Small intestine (tissue), 7 donors: ENCODE measurements around the gene VAPB. TPM values are rescaled to one million over a fixed set of nuclear protein-coding genes. Genes with fewer than 3 reads are reported as not detected.

Source experiments
- DNase-seq, 2 donors: peaks; one replicate each; pipeline versions ENCODE4 v3.0.0 to v3.0.0-alpha.2; 2013
- FAIRE-seq: peaks from 2 replicates; lab custom pipeline; 2012; peaks lifted over from hg19 to GRCh38; lab: Jason Lieb, UNC
- H3K27ac ChIP-seq, 3 donors: one replicate each; pipeline ENCODE4 v1.5.1; 2013; ENCODE audit warnings: low read length in 2 of 3, mild to moderate bottlenecking in 2 of 3, control low read depth in 1 of 3, inconsistent platforms in 1 of 3, low read depth in 1 of 3, moderate library complexity in 1 of 3
- H3K27me3 ChIP-seq, 3 donors: one replicate each; pipeline ENCODE4 v1.6.1; 2013; ENCODE audit warnings: low read length in 3 of 3, inconsistent platforms in 1 of 3; ENCODE audit not compliant: control insufficient read depth in 3 of 3, insufficient read depth in 3 of 3
- H3K36me3 ChIP-seq, 3 donors: one replicate each; pipeline ENCODE4 v1.6.1; 2013; ENCODE audit warnings: low read length in 3 of 3, inconsistent platforms in 1 of 3, low read depth in 1 of 3, mild to moderate bottlenecking in 1 of 3, moderate library complexity in 1 of 3; ENCODE audit not compliant: control insufficient read depth in 3 of 3, insufficient read depth in 2 of 3
- H3K4me1 ChIP-seq, 3 donors: one replicate each; pipeline ENCODE4 v1.6.1; 2013; ENCODE audit warnings: low read length in 2 of 3, inconsistent platforms in 1 of 3, low read depth in 1 of 3, mild to moderate bottlenecking in 1 of 3, moderate library complexity in 1 of 3; ENCODE audit not compliant: control insufficient read depth in 3 of 3, insufficient read depth in 2 of 3
- H3K4me3 ChIP-seq, 3 donors: one replicate each; pipeline ENCODE4 v1.5.1; 2013; ENCODE audit warnings: low read length in 3 of 3, control low read depth in 1 of 3, inconsistent platforms in 1 of 3, low read depth in 1 of 3, mild to moderate bottlenecking in 1 of 3, moderate library complexity in 1 of 3
- H3K9me3 ChIP-seq, 2 donors: one replicate each; pipeline ENCODE4 v1.6.1; 2013; ENCODE audit warnings: low read depth in 1 of 2, low read length in 1 of 2; ENCODE audit not compliant: control insufficient read depth in 2 of 2, insufficient read depth in 1 of 2
- WGBS, 3 donors: extraction: QIAGEN DNeasy Blood & Tissue Kit; methylation state at CpG; one replicate each; pipeline ENCODE4 v1.1.7; 2013; 5-methylcytosine and 5-hydroxymethylcytosine counted together
- polyA plus RNA-seq, 4 donors: library from polyadenylated mRNA; stranded (reverse) in 3 of 4; unstranded in 1 of 4; fragments of 200-250 nt in 3 of 4; fragments of 120-200 nt in 1 of 4; gene quantifications; one replicate each; pipeline versions ENCODE4 v1.2.1 to v1.2.3, GENCODE V29; 2013
- donor health status: healthy with polysubstance abuse.
- donor health status: control.
- donor health status: control.
- donor health status: Bipolar disorder and iron deficiency.
- donor health status: healthy.

VAPB gene
- polyA plus RNA-seq, 4 donors, result 36.5 to 39.2 (median 37.8) TPM

DNA sequence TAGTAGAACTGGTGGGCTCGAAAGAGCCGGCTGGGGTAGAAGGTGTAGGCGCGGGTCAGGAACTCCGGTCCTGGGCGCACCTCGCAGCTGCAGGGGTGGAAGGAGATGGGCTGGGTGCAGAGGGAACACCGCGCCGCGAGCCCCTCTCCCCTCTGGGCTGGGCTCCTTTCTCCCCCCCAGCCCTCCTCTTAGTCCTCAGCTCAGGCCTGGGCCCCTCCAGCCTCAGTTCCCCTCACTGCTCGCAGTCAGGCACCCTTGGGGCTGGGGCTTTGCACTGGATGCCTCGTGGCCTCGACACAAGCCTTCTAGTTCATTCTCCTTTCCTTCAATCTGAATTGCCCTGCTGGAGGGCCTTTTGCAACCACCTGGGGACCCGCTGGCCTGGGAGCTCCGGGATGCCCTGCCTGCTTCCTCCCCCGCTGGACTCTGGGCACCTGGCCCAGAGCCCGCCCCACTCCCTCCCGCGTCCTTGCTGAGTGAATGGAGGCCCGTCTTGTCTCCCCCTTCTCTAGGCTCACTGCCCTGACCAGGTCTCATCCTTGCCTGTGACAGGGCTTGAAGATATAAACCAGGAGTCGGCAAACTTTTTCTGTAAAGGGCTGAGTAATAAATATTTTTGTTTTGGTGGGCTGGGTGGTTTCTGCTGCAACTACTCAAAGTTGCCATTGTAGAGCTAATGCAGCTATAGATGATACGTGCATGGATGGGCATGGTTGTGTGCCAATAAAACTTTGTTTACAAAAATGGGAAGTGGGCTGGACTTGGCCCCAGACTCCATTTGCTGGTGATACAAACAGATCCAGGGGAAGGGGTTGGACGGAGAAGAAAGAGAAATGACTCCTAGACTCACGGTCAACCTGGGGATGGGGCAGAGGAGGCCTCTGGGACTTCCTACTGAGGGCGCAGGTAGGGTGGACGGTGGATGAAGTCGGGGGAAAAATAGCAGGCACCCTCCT is 78.8 kb downstream of the VAPB start:
- Histone ChIP-seq H3K36me3 (no peaks in the 10 kb centered on the region), H3K9me3 (no peaks in the 10 kb centered on the region), H3K4me3 (no peak overlapping the region), H3K4me1 (no peaks in the 10 kb centered on the region), H3K27me3 (no peaks in the 10 kb centered on the region), H3K27ac (no peak overlapping the region)
- no peak for DNase-seq
- WGBS, 3 donors, result 68 to 75% (median 71%) methylated on average over 28 of the region's 28 CpGs
- no peak for FAIRE-seq

DNA sequence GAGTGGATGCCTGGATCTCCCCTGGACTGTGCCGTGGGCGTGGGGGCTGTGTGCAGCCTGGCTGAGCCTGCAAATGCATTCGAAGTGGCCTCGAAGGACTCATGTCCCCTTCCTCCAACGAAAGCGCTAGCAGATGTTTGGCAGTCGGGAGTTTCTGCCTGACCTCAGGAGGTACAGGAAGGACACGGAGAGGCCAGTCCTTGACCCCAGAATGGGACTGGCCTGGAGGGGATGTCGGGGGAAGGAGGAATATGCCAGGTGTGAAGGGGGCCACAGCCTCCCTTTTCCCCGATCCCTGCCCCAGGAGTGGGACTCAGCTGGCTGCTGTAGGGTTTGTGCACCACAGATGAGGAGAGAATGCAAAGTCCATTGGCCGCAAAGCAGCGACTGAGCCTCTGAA is 80.6 kb downstream of the VAPB start:
- no peaks in the 10 kb centered on the region for H3K9me3 ChIP-seq
- H3K27ac ChIP-seq, result no peak overlapping the region
- H3K27me3 ChIP-seq, result no peaks in the 10 kb centered on the region
- DNase-seq (no peak), FAIRE-seq (no peak)
- WGBS, 3 donors, result 82 to 91% (median 83%) methylated on average over 12 of the region's 12 CpGs
- H3K36me3 ChIP-seq, result no peaks in the 10 kb centered on the region
- H3K4me1 ChIP-seq, result no peaks in the 10 kb centered on the region
- no peak overlapping the region for H3K4me3 ChIP-seq

DNA sequence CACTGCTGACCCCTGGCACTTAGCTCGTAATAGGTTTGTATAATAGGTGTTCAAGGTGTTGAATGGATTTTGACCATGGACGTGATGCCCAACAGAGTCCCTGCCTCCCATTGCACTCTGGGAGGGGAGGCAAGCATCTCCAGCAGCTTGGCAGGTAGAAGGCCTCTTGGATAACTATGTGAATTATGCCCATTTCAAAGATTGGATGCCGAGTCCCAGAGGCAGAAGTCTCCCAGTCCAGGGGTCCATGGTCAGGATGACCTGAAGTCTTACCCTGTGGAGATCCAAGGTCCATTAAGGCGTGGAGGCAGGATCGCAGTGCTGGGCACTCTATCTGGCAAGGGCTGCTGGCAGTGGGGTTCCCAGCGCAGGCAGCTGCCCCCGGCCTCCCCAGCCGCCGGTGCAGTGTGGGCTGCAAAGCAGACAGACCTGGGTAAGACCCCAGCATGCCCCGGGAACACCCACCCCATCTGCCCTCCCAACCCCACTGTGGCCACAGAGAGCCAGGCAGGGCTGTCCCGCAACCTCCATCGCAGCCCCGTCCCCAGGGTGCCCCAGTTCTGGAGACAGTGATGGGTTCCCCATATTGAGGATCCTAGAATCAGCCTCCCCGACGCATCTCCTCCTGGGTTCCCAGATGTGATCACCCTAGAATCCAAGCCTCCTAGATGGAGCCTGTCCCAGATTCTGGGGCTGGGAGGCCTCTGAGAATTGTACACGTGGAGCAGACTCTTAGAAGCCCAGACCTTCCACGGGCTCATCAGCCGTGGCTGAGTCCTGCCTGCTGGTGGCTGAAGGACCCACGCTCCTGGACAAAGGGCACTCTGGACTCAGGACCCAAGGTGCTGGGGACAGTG is 81.5 kb downstream of the VAPB start:
- WGBS, 3 donors, result 84 to 86% (median 85%) methylated on average over 19 of the region's 19 CpGs
- no peaks in the 10 kb centered on the region for H3K27me3 ChIP-seq
- no peak for FAIRE-seq
- H3K4me1 ChIP-seq, result no peaks in the 10 kb centered on the region
- no peaks in the 10 kb centered on the region for H3K9me3 ChIP-seq
- H3K27ac ChIP-seq, result peak overlapping the region in 1 of 3 donors; percentile 18
- no peak for DNase-seq
- H3K4me3 ChIP-seq, result no peak overlapping the region
- no peaks in the 10 kb centered on the region for H3K36me3 ChIP-seq

DNA sequence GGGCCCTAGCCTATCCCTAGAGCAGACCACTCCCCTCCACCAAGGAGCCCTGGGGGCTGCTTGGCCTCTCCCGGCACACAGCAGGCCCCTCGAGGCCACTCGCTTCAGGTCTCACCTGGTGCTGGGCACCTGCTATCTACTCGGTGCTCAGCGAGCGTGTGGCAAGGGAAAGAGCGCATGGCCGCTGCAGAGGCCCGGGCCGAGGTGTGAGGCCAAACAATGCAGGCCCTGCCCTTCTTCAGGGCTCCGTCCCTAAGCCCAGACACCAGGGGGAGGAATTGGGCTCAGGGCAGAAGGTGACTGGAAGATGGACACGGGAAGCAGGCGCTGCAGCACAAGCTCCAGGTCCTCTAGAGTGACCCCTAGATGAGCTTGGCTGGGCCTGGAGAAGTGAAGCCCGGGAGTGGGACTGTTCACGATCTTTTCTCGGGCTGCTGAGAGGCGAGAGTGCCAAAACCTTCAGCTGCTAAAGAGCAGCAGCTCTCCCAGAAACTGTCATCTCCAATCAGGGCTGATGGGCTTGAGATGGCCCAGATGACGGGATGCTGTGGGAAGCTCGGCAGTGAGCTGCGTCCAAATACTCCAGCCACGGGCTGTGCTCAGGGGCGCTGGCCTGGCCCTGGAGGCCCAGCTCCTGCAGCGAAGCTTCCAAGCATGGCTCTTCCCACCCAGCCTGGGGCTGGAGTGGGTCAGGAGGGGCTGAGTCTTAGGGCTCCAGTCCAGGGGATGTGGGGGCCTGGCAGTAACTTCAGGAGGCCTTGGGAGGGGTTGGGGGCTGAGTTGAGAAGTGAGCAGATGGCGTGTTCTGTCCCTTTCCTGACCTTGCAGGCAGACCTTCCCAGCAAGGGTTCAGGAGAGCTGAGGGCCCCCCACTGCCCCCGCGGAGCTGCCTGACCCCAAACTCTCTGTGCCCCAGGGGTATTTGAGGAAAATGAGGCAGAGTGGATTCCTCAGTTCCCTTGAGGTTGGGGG is 82.5 kb downstream of the VAPB start:
- Histone ChIP-seq H3K4me3 (no peak overlapping the region), H3K27ac (peak overlapping the region in 1 of 3 donors; percentile 18), H3K36me3 (no peaks in the 10 kb centered on the region), H3K27me3 (no peaks in the 10 kb centered on the region), H3K9me3 (peaks cover 0 to under 1% of the 10 kb centered on the region in 2 donors), H3K4me1 (no peaks in the 10 kb centered on the region)
- 67 to 82% (median 76%) methylated on average over 26 of the region's 26 CpGs for WGBS, 3 donors
- no peak for FAIRE-seq
- peak in 1 of 2 donors; percentile 45 for DNase-seq

DNA sequence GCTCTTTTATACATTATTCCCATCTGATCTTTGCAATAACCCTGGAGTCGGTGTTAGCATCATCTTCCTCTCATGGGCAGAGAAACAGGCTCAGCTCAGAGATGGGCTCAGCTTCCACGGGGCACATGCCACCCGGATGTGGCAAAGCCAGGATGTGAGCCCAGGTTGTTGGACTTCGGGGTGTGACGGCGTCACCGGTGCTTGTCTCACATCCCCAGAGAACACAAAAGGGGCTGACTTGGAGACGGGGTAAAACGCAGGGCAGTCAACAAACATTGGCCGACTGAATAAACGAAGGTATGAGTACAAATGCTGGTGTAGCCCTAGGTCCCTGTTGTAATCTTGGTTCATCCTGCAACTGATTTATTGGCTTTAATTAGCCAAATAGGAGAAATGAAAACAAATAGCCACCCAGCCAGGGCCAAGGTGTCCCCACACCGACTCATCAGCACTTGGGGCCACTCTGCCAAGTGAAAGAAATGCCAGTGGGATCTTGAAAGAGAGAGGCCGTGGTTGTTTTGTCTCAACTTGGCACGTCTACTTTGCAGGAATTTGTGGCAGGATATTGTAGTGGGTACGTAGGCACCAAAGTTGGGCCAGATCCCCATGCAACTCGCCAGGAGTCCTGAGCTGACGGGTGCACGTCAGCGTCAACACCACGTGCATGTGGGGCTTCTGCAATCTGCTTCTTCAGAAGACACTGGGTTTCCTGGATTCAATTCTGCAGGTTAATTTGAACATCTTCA is 83.4 kb downstream of the VAPB start:
- Histone ChIP-seq H3K27me3 (no peaks in the 10 kb centered on the region), H3K9me3 (peaks cover 0 to 4% of the 10 kb centered on the region in 2 donors), H3K4me1 (no peaks in the 10 kb centered on the region), H3K4me3 (no peak overlapping the region), H3K27ac (no peak overlapping the region), H3K36me3 (no peaks in the 10 kb centered on the region)
- FAIRE-seq (no peak), DNase-seq (no peak)
- 83 to 85% (median 84%) methylated on average over 20 of the region's 20 CpGs for WGBS, 3 donors

DNA sequence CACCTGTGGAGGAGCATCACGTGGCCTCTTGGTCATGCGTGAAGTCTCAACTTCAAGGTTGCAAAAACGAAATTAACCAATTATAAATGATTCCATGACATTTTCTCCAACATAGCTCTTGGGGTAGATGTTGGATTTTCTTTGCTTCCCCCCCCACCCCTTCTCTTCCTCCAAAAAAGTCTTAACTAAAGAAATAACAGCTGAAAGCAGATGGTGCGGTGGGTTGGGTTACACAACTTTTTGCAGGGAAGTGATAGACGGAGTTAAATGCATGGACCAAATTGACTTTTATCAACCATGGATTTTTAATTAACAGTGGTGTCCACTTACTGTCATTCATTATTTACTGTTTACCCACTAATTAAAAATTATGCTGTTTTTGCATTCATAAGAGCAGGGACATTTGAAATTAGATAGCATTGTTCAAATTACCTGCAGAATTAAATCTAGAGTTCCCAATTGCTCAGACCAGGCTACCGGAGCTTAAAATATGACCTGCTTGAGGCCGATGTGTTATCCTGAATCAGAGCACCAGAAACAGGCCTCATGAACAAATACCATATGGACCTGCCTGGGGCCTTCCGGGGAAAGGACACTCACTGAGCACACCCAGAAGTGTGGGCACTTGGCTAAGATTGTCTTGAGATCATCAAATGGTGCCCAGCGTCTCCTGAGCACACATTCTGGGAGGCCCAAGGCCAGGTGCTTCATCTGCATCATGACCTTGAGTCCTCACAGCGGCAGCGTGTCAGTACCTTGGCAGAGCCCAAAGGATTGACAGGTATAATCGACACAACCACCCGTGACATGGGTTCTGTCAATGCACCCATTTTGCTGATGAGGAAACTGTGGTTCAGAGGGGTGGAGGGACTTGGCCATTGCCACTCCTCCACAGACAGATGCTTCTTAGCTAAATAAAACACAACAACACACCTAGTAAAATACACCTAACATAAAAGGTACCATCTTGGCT is 84.7 kb downstream of the VAPB start:
- no peaks in the 10 kb centered on the region for H3K36me3 ChIP-seq

DNA sequence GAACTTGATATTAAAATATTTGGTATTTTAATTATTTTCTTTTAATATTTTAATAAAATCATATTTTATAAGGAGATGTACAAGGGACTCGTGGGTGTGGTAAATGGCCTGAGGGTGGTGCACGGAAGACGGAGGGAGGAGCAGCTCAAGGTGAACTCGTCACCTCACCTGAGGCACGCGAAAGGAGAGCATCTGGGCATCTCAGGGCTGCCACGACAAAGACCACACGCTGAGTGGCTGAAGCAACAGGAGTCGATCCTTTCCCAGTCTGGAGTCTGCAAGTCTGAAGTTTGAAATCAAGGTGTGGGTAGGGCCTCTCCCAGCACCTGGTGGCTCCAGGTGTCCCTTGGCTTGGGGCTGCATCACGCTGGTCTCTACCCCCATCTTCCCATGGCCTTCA is 86.4 kb downstream of the VAPB start:
- H3K4me1 ChIP-seq, result no peaks in the 10 kb centered on the region
- no peak overlapping the region for H3K4me3 ChIP-seq
- DNase-seq (no peak), FAIRE-seq (no peak)
- no peaks in the 10 kb centered on the region for H3K36me3 ChIP-seq
- H3K27me3 ChIP-seq, result no peaks in the 10 kb centered on the region
- H3K9me3 ChIP-seq, result peaks cover 0 to 15% of the 10 kb centered on the region in 2 donors
- no peak overlapping the region for H3K27ac ChIP-seq
- 85 to 90% (median 88%) methylated on average over 10 of the region's 10 CpGs for WGBS, 3 donors

More for the DNA sequence above, 84.7 kb downstream of the VAPB start:
- WGBS, 3 donors, result 86 to 89% (median 88%) methylated on average over 13 of the region's 13 CpGs
- Histone ChIP-seq H3K27me3 (no peaks in the 10 kb centered on the region), H3K27ac (no peak overlapping the region), H3K9me3 (peaks cover 0 to 13% of the 10 kb centered on the region in 2 donors), H3K4me3 (no peak overlapping the region), H3K4me1 (no peaks in the 10 kb centered on the region)
- FAIRE-seq (no peak), DNase-seq (no peak)
